Neuronal stem cell (in vitro differentiated cells): Measurements from ENCODE around the gene DPEP1.
A peak's percentile ranks its signal among the peaks of the same experiment; 100 is the strongest.

Experiments used
- DNase-seq: peaks from one replicate; pipeline ENCODE4 v3.0.0-alpha.2; 2013; ENCODE audit warnings: low spot score
- H2AFZ ChIP-seq: one replicate; pipeline ENCODE4 v1.6.1; 2013; ENCODE audit warnings: mild to moderate bottlenecking, low read length, inconsistent platforms
- H2AK5ac ChIP-seq: 2 replicates; pipeline ENCODE4 v1.6.1; 2013; ENCODE audit warnings: low read depth, mild to moderate bottlenecking, inconsistent platforms, low read length, moderate library complexity, mixed read lengths
- H2BK120ac ChIP-seq: 2 replicates; pipeline ENCODE4 v1.6.1; 2013; ENCODE audit warnings: low read depth, mild to moderate bottlenecking, inconsistent platforms, low read length, moderate library complexity, mixed read lengths
- H2BK12ac ChIP-seq: one replicate; pipeline ENCODE4 v1.6.1; 2013; ENCODE audit warnings: low read length, inconsistent platforms
- H2BK15ac ChIP-seq: 2 replicates; pipeline ENCODE4 v1.6.1; 2013; ENCODE audit warnings: mild to moderate bottlenecking, low read length, inconsistent platforms, mixed read lengths
- H2BK5ac ChIP-seq: one replicate; pipeline ENCODE4 v1.6.1; 2013; ENCODE audit warnings: inconsistent platforms, mild to moderate bottlenecking, low read length, moderate library complexity
- H3K14ac ChIP-seq: one replicate; pipeline ENCODE4 v1.6.1; 2013; ENCODE audit warnings: low read length, inconsistent platforms
- H3K18ac ChIP-seq: 2 replicates; pipeline ENCODE4 v1.6.1; 2013; ENCODE audit warnings: low read length, inconsistent platforms
- H3K23ac ChIP-seq: 2 replicates; pipeline ENCODE4 v1.6.1; 2013; ENCODE audit warnings: low read depth, mild to moderate bottlenecking, mixed read lengths, low read length, inconsistent platforms; ENCODE audit not compliant: poor library complexity
- H3K27ac ChIP-seq: replicated peaks from 3 replicates; pipeline ENCODE4 v1.5.1; 2013; ENCODE audit warnings: low read length, inconsistent platforms
- H3K27me3 ChIP-seq, 3 experiments: 2 replicates each; pipeline ENCODE4 v1.6.1; 2013; ENCODE audit warnings: low read length in 3 of 3, mild to moderate bottlenecking in 2 of 3, inconsistent platforms in 1 of 3, low read depth in 1 of 3, mixed read lengths in 1 of 3, moderate library complexity in 1 of 3; ENCODE audit not compliant: control insufficient read depth in 3 of 3, insufficient read depth in 3 of 3
- H3K36me3 ChIP-seq, 2 donors: replicated peaks in 1 of 2; 2 replicates each; pipeline ENCODE4 v1.6.1; 2013; ENCODE audit warnings: low read length in 2 of 2; ENCODE audit not compliant: control insufficient read depth in 2 of 2, insufficient read depth in 2 of 2
- H3K4ac ChIP-seq: 2 replicates; pipeline ENCODE4 v1.6.1; 2013; ENCODE audit warnings: inconsistent platforms, mild to moderate bottlenecking, low read length, moderate library complexity
- H3K4me1 ChIP-seq, 2 donors: 1 replicate in 1 of 2; 2 replicates in 1 of 2; pipeline ENCODE4 v1.6.1; 2013; ENCODE audit warnings: low read length in 2 of 2, low read depth in 1 of 2; ENCODE audit not compliant: control insufficient read depth in 2 of 2, insufficient read depth in 1 of 2
- H3K4me2 ChIP-seq: one replicate; pipeline ENCODE4 v1.6.1; 2013; ENCODE audit warnings: mild to moderate bottlenecking, low read length, inconsistent platforms; ENCODE audit not compliant: insufficient read depth, poor library complexity, severe bottlenecking
- H3K4me3 ChIP-seq, 2 donors: 2 replicates each; pipeline ENCODE4 v1.5.1; 2013; ENCODE audit warnings: low read length in 2 of 2, mild to moderate bottlenecking in 2 of 2, inconsistent platforms in 1 of 2, moderate library complexity in 1 of 2
- H3K79me1 ChIP-seq: one replicate; pipeline ENCODE4 v1.6.1; 2013; ENCODE audit warnings: low read depth, mild to moderate bottlenecking, inconsistent platforms, low read length, moderate library complexity
- H3K9ac ChIP-seq: one replicate; pipeline ENCODE4 v1.6.1; 2013; ENCODE audit warnings: mild to moderate bottlenecking, low read depth, low read length, inconsistent platforms; ENCODE audit not compliant: poor library complexity
- H3K9me3 ChIP-seq, 2 donors: replicated peaks in 1 of 2; 2 replicates each; pipeline versions ENCODE3 to v1.6.1; 2013; ENCODE audit warnings: low read length in 2 of 2, mild to moderate bottlenecking in 2 of 2, inconsistent platforms in 1 of 2, low read depth in 1 of 2, mixed read lengths in 1 of 2, moderate library complexity in 1 of 2; ENCODE audit not compliant: control insufficient read depth in 2 of 2, insufficient read depth in 1 of 2
- H4K8ac ChIP-seq: one replicate; pipeline ENCODE4 v1.6.1; 2013; ENCODE audit warnings: low read depth, mild to moderate bottlenecking, inconsistent platforms, low read length, moderate library complexity
- H4K91ac ChIP-seq: one replicate; pipeline ENCODE4 v1.6.1; 2013; ENCODE audit warnings: low read length, low read depth, mild to moderate bottlenecking, inconsistent platforms; ENCODE audit not compliant: poor library complexity
- WGBS, 2 donors: extraction: QIAGEN DNeasy Blood & Tissue Kit; methylation state at CpG; one replicate each; pipeline ENCODE4 v1.1.7; 2013; ENCODE audit warnings: missing lambda C conversion rate in 2 of 2, mixed read lengths in 1 of 2; ENCODE audit not compliant: insufficient read length in 2 of 2, insufficient replicate concordance in 1 of 2; ENCODE audit errors: extremely low coverage in 2 of 2; 5-methylcytosine and 5-hydroxymethylcytosine counted together

DPEP1 gene

DNA sequence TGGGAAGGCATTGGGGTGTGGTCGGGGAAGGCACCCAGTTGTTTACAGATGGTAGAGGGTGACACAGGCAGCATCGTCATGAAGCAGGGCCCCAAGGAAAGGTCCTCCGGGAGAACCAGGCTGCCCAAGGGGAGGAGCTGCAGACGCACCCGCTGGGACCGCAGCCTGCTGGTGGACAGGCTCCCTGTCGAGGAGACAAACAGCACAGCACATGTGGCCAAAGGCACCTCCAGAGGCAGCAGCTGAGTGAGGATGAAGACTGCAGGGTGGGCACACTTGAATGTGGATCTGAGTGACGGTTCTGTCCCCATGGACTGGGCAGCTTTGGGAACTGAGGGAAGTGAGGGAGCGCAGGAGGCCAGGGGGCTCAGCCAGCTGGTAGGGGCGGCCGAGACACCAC, 31.7 kb downstream of the DPEP1 start:
- Histone ChIP-seq H3K27me3 (no peaks in the 10 kb centered on the region), H3K27ac (no peak overlapping the region), H3K9ac (no peak overlapping the region), H3K79me1 (peaks cover 3% of the 10 kb centered on the region), H3K9me3 (no peaks in the 10 kb centered on the region), H2BK5ac (no peak overlapping the region), H3K14ac (no peak overlapping the region), H4K8ac (no peak overlapping the region), H3K18ac (no peak overlapping the region), H2AK5ac (no peak overlapping the region), H2BK120ac (no peak overlapping the region), H3K4me2 (no peak overlapping the region), H4K91ac (no peak overlapping the region), H3K36me3 (peaks cover 29 to 49% of the 10 kb centered on the region in 2 donors), H3K4me1 (peaks cover 4 to 7% of the 10 kb centered on the region in 2 donors), H3K4me3 (peak overlapping the region in 1 of 2 donors; percentile 31), H3K4ac (no peak overlapping the region), H2AFZ (no peak overlapping the region), H2BK15ac (no peak overlapping the region), H3K23ac (no peak overlapping the region), H2BK12ac (no peak overlapping the region)
- whole genome bisulfite sequencing, 2 donors, result no CpG with 5 or more reads among the region's 11 CpGs
- DNase-seq, result no peak

GRCh38 chr16:89646270-89646669, 32.8 kb downstream of the DPEP1 start:
- Histone ChIP-seq H4K8ac (no peak overlapping the region), H2AFZ (no peak overlapping the region), H3K9ac (no peak overlapping the region), H3K79me1 (peaks cover 7% of the 10 kb centered on the region), H2BK15ac (no peak overlapping the region), H3K9me3 (no peaks in the 10 kb centered on the region), H2BK12ac (no peak overlapping the region), H4K91ac (no peak overlapping the region), H3K4me3 (no peak overlapping the region), H3K27ac (no peak overlapping the region), H3K18ac (no peak overlapping the region), H2BK5ac (peak overlapping the region; percentile 66), H3K4me2 (no peak overlapping the region), H3K23ac (no peak overlapping the region), H2AK5ac (no peak overlapping the region), H3K36me3 (peaks cover 32 to 60% of the 10 kb centered on the region in 2 donors), H3K27me3 (no peaks in the 10 kb centered on the region), H3K14ac (no peak overlapping the region), H3K4ac (no peak overlapping the region), H2BK120ac (no peak overlapping the region), H3K4me1 (peaks cover 0 to 4% of the 10 kb centered on the region in 2 donors)
- WGBS, 2 donors, result no CpG with 5 or more reads among the region's 22 CpGs
- DNase-seq, result no peak

GRCh38 chr16:89646906-89647305, 33.5 kb downstream of the DPEP1 start:
- no peaks in the 10 kb centered on the region for H3K9me3 ChIP-seq
- no peak overlapping the region for H2BK120ac ChIP-seq
- peaks cover 36 to 66% of the 10 kb centered on the region in 2 donors for H3K36me3 ChIP-seq
- H3K18ac ChIP-seq, result no peak overlapping the region
- peaks cover 0 to 1% of the 10 kb centered on the region in 2 donors for H3K4me1 ChIP-seq
- WGBS, 2 donors, result no CpG with 5 or more reads among the region's 12 CpGs
- no peak overlapping the region for H2BK15ac ChIP-seq
- no peak overlapping the region for H2BK12ac ChIP-seq
- peak overlapping the region; percentile 73 for H3K23ac ChIP-seq
- H3K27me3 ChIP-seq, result no peaks in the 10 kb centered on the region
- peaks cover 12% of the 10 kb centered on the region for H3K79me1 ChIP-seq
- no peak overlapping the region for H2BK5ac ChIP-seq
- no peak overlapping the region for H3K27ac ChIP-seq
- DNase-seq, result no peak
- no peak overlapping the region for H3K4me2 ChIP-seq
- H2AK5ac ChIP-seq, result no peak overlapping the region
- no peak overlapping the region for H3K4me3 ChIP-seq
- H4K91ac ChIP-seq, result no peak overlapping the region
- H3K14ac ChIP-seq, result no peak overlapping the region
- no peak overlapping the region for H2AFZ ChIP-seq
- no peak overlapping the region for H4K8ac ChIP-seq
- H3K9ac ChIP-seq, result no peak overlapping the region
- no peak overlapping the region for H3K4ac ChIP-seq

DNA sequence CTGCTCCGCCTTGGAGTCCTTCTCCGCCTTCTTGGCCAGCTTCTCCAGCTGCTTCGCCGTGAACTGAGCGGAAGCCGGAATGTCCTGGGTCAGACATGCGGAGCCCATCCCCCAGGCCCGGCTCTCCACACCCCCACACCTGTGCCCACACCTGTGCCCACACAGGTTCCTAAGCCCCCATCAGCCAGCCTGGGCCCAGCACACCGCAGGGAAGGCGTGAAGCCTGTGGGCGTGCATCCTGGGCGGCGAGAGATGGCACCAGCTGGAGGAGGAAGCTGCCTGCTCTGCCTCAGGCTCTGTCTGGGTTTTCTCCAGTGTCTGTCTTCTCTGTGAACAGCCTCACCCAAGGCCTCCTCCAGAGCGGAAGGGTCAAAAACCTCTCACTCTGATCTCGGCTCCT, 38.1 kb downstream of the DPEP1 start:
- no peak overlapping the region for H3K9ac ChIP-seq
- H2AK5ac ChIP-seq, result no peak overlapping the region
- H4K91ac ChIP-seq, result no peak overlapping the region
- no CpG with 5 or more reads among the region's 15 CpGs for WGBS, 2 donors
- peaks cover 25% of the 10 kb centered on the region for H3K79me1 ChIP-seq
- no peak overlapping the region for H3K14ac ChIP-seq
- peaks cover 26 to 59% of the 10 kb centered on the region in 2 donors for H3K36me3 ChIP-seq
- H3K4me2 ChIP-seq, result no peak overlapping the region
- no peak overlapping the region for H3K4ac ChIP-seq
- H3K9me3 ChIP-seq, result no peaks in the 10 kb centered on the region
- no peak overlapping the region for H4K8ac ChIP-seq
- no peak overlapping the region for H2BK12ac ChIP-seq
- no peaks in the 10 kb centered on the region for H3K27me3 ChIP-seq
- peak overlapping the region; percentile 20 for H3K23ac ChIP-seq
- no peak for DNase-seq
- no peak overlapping the region for H3K4me3 ChIP-seq
- H3K4me1 ChIP-seq, result peaks cover 0 to 3% of the 10 kb centered on the region in 2 donors
- H2BK5ac ChIP-seq, result no peak overlapping the region
- H3K27ac ChIP-seq, result no peak overlapping the region
- H2BK15ac ChIP-seq, result no peak overlapping the region
- no peak overlapping the region for H2AFZ ChIP-seq
- no peak overlapping the region for H2BK120ac ChIP-seq
- H3K18ac ChIP-seq, result peak overlapping the region; percentile 48
